HepG2 (cell line): ENCODE results near the gene APOM. TPM values are rescaled to one million over a fixed set of nuclear protein-coding genes. Genes with fewer than 3 reads are reported as not detected.

Experiments
- CHD2 ChIP-seq: IDR thresholded peaks from 2 replicates; pipeline ENCODE4 v1.6.1; 2011; ENCODE audit warnings: low read depth, low read length, improper control_type of control experiment
- ELF4 ChIP-seq: sonication (generic); formaldehyde crosslinking; IDR thresholded peaks from 2 replicates; pipeline ENCODE4 v1.5.0; 2020; ENCODE audit warnings: missing genetic modification reagents, mild to moderate bottlenecking, moderate library complexity, borderline replicate concordance
- FOSL2 ChIP-seq: sonication (generic); formaldehyde crosslinking; IDR thresholded peaks from 2 replicates; pipeline ENCODE4 v1.4.0; 2020; ENCODE audit warnings: missing genetic modification reagents
- GTF3A ChIP-seq: sonication (generic); formaldehyde crosslinking; conservative IDR thresholded peaks from 2 replicates; pipeline ENCODE4 v1.4.0; 2020; ENCODE audit warnings: mild to moderate bottlenecking, missing genetic modification reagents
- HNRNPK ChIP-seq: fragments of 200-400 bp; formaldehyde crosslinking; IDR thresholded peaks from 2 replicates; pipeline ENCODE4 v1.6.1; 2018; ENCODE audit warnings: low read length, low read depth, moderate library complexity, mild to moderate bottlenecking; ENCODE audit not compliant: poor library complexity, severe bottlenecking
- MAX ChIP-seq: IDR thresholded peaks from 2 replicates; pipeline ENCODE4 v1.6.1; 2012; ENCODE audit warnings: inconsistent platforms
- NR2F1 ChIP-seq, 2 experiments: fragments of 450-650 bp in 1 of 2; formaldehyde crosslinking in 1 of 2; IDR thresholded peaks; 2 replicates each; pipeline versions ENCODE4 v1.5.0 to v1.6.1; 2016 to 2020; ENCODE audit warnings: mild to moderate bottlenecking in 1 of 2, missing compliant biosample characterization in 1 of 2, missing genetic modification reagents in 1 of 2, moderate library complexity in 1 of 2
- REL ChIP-seq: sonication (generic); formaldehyde crosslinking; conservative IDR thresholded peaks from 2 replicates; pipeline ENCODE4 v1.8.0; 2022; ENCODE audit warnings: mild to moderate bottlenecking, missing genetic modification reagents, moderate library complexity
- REPIN1 ChIP-seq: sonication (generic); formaldehyde crosslinking; IDR thresholded peaks from 2 replicates; pipeline ENCODE4 v1.8.0; 2022; ENCODE audit warnings: missing genetic modification reagents, low read depth, mild to moderate bottlenecking, borderline replicate concordance
- SIX4 ChIP-seq: sonication (generic); formaldehyde crosslinking; IDR thresholded peaks from 2 replicates; pipeline ENCODE4 v1.4.0; 2020; ENCODE audit warnings: missing genetic modification reagents
- ZBTB37 ChIP-seq: sonication (generic); formaldehyde crosslinking; IDR thresholded peaks from 2 replicates; pipeline ENCODE4 v1.4.0; 2020; ENCODE audit warnings: mild to moderate bottlenecking, missing genetic modification reagents
- ZNF234 ChIP-seq: sonication (generic); formaldehyde crosslinking; conservative IDR thresholded peaks from 2 replicates; pipeline ENCODE4 v1.5.1; 2020; ENCODE audit warnings: mild to moderate bottlenecking, missing genetic modification reagents
- ZNF639 ChIP-seq: conservative IDR thresholded peaks from 2 replicates; pipeline ENCODE4 v1.6.1; 2018; ENCODE audit warnings: missing genetic modification reagents
- ZNF646 ChIP-seq: sonication (generic); formaldehyde crosslinking; IDR thresholded peaks from 2 replicates; pipeline ENCODE4 v1.9.0; 2021; ENCODE audit warnings: mild to moderate bottlenecking, missing genetic modification reagents
- ZNF780A ChIP-seq: sonication (generic); formaldehyde crosslinking; IDR thresholded peaks from 2 replicates; pipeline ENCODE4 v1.8.0; 2022; ENCODE audit warnings: mild to moderate bottlenecking, missing genetic modification reagents, moderate library complexity
- ZNF83 ChIP-seq: sonication (generic); formaldehyde crosslinking; IDR thresholded peaks from 2 replicates; pipeline ENCODE4 v1.4.0; 2020; ENCODE audit warnings: missing genetic modification reagents, mild to moderate bottlenecking, borderline replicate concordance
- polyA plus RNA-seq, 8 experiments: library from polyadenylated mRNA; depleted of rRNA in 3 of 8; stranded (reverse) in 7 of 8; unstranded in 1 of 8; fragments of >200 nt; fragmentation: Illumina TruSeq in 4 of 8; extraction: Trizol in 4 of 8; gene quantifications; 2 replicates each; pipeline versions ENCODE4 v1.2.1 to v1.2.3, GENCODE V29; 2011 to 2016; ENCODE audit warnings: low read depth in 4 of 8, missing spikeins in 1 of 8, mixed read lengths in 1 of 8; ENCODE audit not compliant: insufficient read depth in 1 of 8
- total RNA-seq, 5 experiments: library from RNA; depleted of rRNA; stranded (reverse); fragments of >200 nt; fragmentation: Illumina TruSeq; extraction: Trizol; gene quantifications; 2 replicates each; pipeline ENCODE4 v1.2.3, GENCODE V29; 2016; ENCODE audit warnings: low read depth in 1 of 5
- TF ChIP-seq, protein P1 (sequence below), 2 experiments: fragments of 450-650 bp in 1 of 2; sonication (generic) in 1 of 2; formaldehyde crosslinking; IDR thresholded peaks; 2 replicates each; pipeline versions ENCODE4 v1.5.0 to v1.8.0; 2020 to 2022; ENCODE audit warnings: mild to moderate bottlenecking in 1 of 2, missing genetic modification reagents in 1 of 2

Gene APOM
- total and polyA plus RNA-seq, 2 of the 13 experiments (the other 11 are each of a cell fraction or from before 2014, with no cell fraction given) = 98.2 to 1,140 TPM

DNA sequence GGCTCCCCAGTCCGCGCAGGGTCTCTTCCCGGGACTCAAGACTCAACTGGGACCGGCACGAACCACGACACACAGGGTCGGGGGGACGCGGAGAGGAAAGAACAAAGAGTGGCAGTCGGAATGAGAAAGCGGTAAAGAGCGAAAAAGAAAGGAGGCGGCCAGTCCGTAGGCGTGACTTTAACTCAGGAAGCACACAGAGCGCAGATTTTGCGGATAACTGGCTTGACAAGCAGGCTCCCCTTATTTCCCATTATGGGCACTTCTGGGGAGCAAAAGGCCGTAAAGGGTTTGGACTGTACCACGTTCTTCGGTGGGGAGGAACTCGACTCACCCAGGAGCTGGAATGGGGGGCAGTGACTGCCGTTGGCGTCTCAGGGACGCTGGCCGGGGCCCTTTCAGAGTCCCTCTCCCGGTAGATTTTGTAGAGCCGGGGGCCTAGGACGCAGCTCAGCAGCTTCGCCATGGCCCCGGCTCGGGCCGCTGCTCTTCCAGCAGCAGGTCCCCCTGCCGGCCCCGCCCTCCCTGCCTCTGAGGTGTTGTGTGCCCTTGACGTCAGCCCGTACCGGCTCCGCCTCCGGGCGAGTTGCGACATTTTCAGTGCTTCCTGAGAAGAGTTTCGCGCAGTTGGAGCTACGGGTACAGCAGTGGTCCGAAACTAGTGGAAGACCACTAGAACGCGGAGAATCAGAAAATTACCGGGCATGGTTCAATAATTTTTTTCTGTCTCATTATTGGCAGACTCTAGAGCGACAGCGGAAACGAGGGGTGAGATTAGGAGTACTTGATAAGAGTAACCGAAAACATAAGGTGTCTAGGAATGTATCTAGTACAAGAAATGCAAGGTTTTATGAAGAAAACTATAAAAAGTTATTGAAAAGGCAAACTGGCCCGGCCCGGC, 47.4 kb downstream of the APOM start, which contains the start of gene ABHD16A (continued):
- peak; percentile 63 for TF ChIP-seq SIX4 (CRISPR knock-in tag)
- no peak; the same call in 1 of the 2 replicates for TF ChIP-seq ZNF83 (CRISPR knock-in tag)
- peak; percentile 79; the same call in 1 of the 2 replicates for TF ChIP-seq ELF4
- no peak for TF ChIP-seq ZNF646 (CRISPR knock-in tag)
- TF ChIP-seq HNRNPK = no peak
- TF ChIP-seq REPIN1 (CRISPR knock-in tag) = peak; percentile 87; the same call in 1 of the 2 replicates
- peak; percentile 74; the same call in 1 of the 2 replicates for TF ChIP-seq FOSL2
- TF ChIP-seq ZNF639 = peak; percentile 80; the same call in 1 of the 2 replicates
- peak; percentile 90 for TF ChIP-seq ZNF234 (CRISPR knock-in tag)
- TF ChIP-seq, protein P1, sequence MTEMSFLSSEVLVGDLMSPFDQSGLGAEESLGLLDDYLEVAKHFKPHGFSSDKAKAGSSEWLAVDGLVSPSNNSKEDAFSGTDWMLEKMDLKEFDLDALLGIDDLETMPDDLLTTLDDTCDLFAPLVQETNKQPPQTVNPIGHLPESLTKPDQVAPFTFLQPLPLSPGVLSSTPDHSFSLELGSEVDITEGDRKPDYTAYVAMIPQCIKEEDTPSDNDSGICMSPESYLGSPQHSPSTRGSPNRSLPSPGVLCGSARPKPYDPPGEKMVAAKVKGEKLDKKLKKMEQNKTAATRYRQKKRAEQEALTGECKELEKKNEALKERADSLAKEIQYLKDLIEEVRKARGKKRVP (CRISPR knock-in tag; IDR thresholded peaks at IDR 0.05) = peak in 1 of 2 experiments; percentile 73; a peak in 1 of 4 replicates
- no peak for TF ChIP-seq NR2F1 (CRISPR knock-in tag; IDR thresholded peaks at IDR 0.05)
- TF ChIP-seq MAX = peak; percentile 41
- no peak for TF ChIP-seq REL
- TF ChIP-seq ZBTB37 (CRISPR knock-in tag) = peak; percentile 52; the same call in 1 of the 2 replicates
- TF ChIP-seq ZNF780A (CRISPR knock-in tag) = no peak
- no peak for TF ChIP-seq GTF3A (CRISPR knock-in tag)
- no peak for TF ChIP-seq CHD2
